Measurements from ENCODE around the gene P4HA1.

GRCh38 chr10:73136627-73137026, 40.0 kb upstream of the P4HA1 start:
- no peak for TF ChIP-seq CTCF (IDR thresholded peaks at IDR 0.05; ENCODE audit: extremely low read depth in 1 of 2, insufficient read depth in 1 of 2, low read depth in 1 of 2, low read length in 2 of 2)
- TF ChIP-seq POLR2A (IDR thresholded peaks at IDR 0.05; ENCODE audit: low read depth, low read length), result no peak
- no peak for TF ChIP-seq POLR2AphosphoS5 (IDR thresholded peaks at IDR 0.05; ENCODE audit: insufficient read depth, low read depth, low read length)
- TF ChIP-seq MAX (IDR thresholded peaks at IDR 0.05; ENCODE audit: insufficient read depth, insufficient read length), result no peak
- TF ChIP-seq FOS (IDR thresholded peaks at IDR 0.05; ENCODE audit: borderline replicate concordance, insufficient read depth, low read length), result no peak
- TF ChIP-seq MYC (IDR thresholded peaks at IDR 0.05; ENCODE audit: low read depth, low read length), result no peak
- TF ChIP-seq EZH2 (IDR thresholded peaks at IDR 0.05; ENCODE audit: borderline replicate concordance, low read depth, low read length, severe bottlenecking), result no peak

Data from endothelial cell of umbilical vein (primary cell).